Body of pancreas (tissue), 4 donors: ENCODE results near the gene NR3C2. TPM values are rescaled to one million over a fixed set of nuclear protein-coding genes. Genes with fewer than 3 reads are reported as not detected.

Source experiments
- ATAC-seq: fragments of 150-250 bp; one replicate; pipeline ENCODE4 v1.9.1; 2016
- DNase-seq, 4 donors: peaks; one replicate each; pipeline ENCODE4 v3.0.0-alpha.2; 2019
- H3K27ac ChIP-seq, 4 donors: fragments of 200-600 bp; sonication (generic); 1 replicate in 3 of 4; 2 replicates in 1 of 4; pipeline versions ENCODE4 v1.5.1 to v1.6.1; 2016 to 2019; ENCODE audit warnings: mild to moderate bottlenecking in 1 of 4, mixed read lengths in 1 of 4, moderate library complexity in 1 of 4
- H3K27me3 ChIP-seq, 2 donors: fragments of 200-600 bp; sonication (generic); one replicate each; pipeline ENCODE4 v1.6.0; 2016; ENCODE audit warnings: mild to moderate bottlenecking in 1 of 2
- H3K36me3 ChIP-seq, 2 donors: fragments of 200-600 bp; sonication (generic); replicated peaks in 1 of 2; 2 replicates each; pipeline ENCODE4 v1.5.1; 2016; ENCODE audit warnings: low read depth in 2 of 2; ENCODE audit not compliant: insufficient read depth in 1 of 2
- H3K4me1 ChIP-seq: fragments of 200-600 bp; sonication (generic); one replicate; pipeline ENCODE4 v1.6.0; 2016
- H3K4me3 ChIP-seq, 2 donors: fragments of 200-600 bp; sonication (generic); 1 replicate in 1 of 2; 2 replicates in 1 of 2; pipeline ENCODE4 v1.5.1; 2016 to 2019
- H3K9me3 ChIP-seq, 3 donors: fragments of 200-600 bp; sonication (generic); 1 replicate in 2 of 3; 2 replicates in 1 of 3; pipeline ENCODE4 v1.5.1; 2016
- CTCF ChIP-seq, 7 experiments: fragments of 450-650 bp in 4 of 7; fragments of 200-600 bp in 3 of 7; sonication (generic) in 3 of 7; IDR thresholded peaks; one replicate each; pipeline ENCODE4 v1.5.1; 2016 to 2019; ENCODE audit warnings: antibody characterized with exemption in 7 of 7
- POLR2A ChIP-seq, 3 donors: fragments of 450-650 bp; IDR thresholded peaks; one replicate each; pipeline ENCODE4 v1.6.1; 2016; ENCODE audit warnings: antibody characterized with exemption in 3 of 3, mild to moderate bottlenecking in 2 of 3
- WGBS, 2 donors: methylation state at CpG; one replicate each; pipeline ENCODE4 v1.1.5; 2017; 5-methylcytosine and 5-hydroxymethylcytosine counted together
- intact Hi-C: fragments of 100-400 bp; cut with DNase I; formaldehyde crosslinking; loops from one replicate; pipeline ENCODE4 v1.15.1; 2023
- total RNA-seq, 2 donors: library from RNA; depleted of rRNA; stranded (reverse); fragments of >200 nt; gene quantifications; one replicate each; pipeline ENCODE4 v1.1.0, GENCODE V29; 2016

NR3C2 gene
- total RNA-seq, 2 donors from 2014 or later = 14.8 to 18.8 TPM

- Histone ChIP-seq H3K36me3 (peaks cover 0 to 5% of the 10 kb centered on the region in 2 donors), H3K4me3 (no peak overlapping the region), H3K9me3 (no peaks in the 10 kb centered on the region), H3K27me3 (no peaks in the 10 kb centered on the region), H3K27ac (no peak overlapping the region), H3K4me1 (no peaks in the 10 kb centered on the region)
- intact Hi-C loops = no loop called here
- DNase-seq (no peak), ATAC-seq (no peak)
- no peak for TF ChIP-seq CTCF (IDR thresholded peaks at IDR 0.05)
- no peak for TF ChIP-seq POLR2A (IDR thresholded peaks at IDR 0.05)
- WGBS, 2 donors = 91 to 92% methylated on average over 4 of the region's 4 CpGs
Observed at GRCh38 chr4:148116969-148117368, 325.2 kb downstream of the NR3C2 start.

- H3K27me3 ChIP-seq = no peaks in the 10 kb centered on the region
- no peak overlapping the region for H3K27ac ChIP-seq
- H3K4me1 ChIP-seq = no peaks in the 10 kb centered on the region
- intact Hi-C loops = no loop called here
- H3K9me3 ChIP-seq = no peaks in the 10 kb centered on the region
- TF ChIP-seq POLR2A (IDR thresholded peaks at IDR 0.05) (no peak), CTCF (IDR thresholded peaks at IDR 0.05) (no peak)
- WGBS, 2 donors = 54 to 62% methylated on average over 2 of the region's 2 CpGs
- H3K36me3 ChIP-seq = peaks cover 0 to 5% of the 10 kb centered on the region in 2 donors
- no peak for ATAC-seq
- no peak for DNase-seq
- H3K4me3 ChIP-seq = no peak overlapping the region
Observed at GRCh38 chr4:148116264-148116663, 325.9 kb downstream of the NR3C2 start.

- Histone ChIP-seq H3K27me3 (no peaks in the 10 kb centered on the region), H3K9me3 (no peaks in the 10 kb centered on the region), H3K4me3 (no peak overlapping the region), H3K36me3 (peaks cover 0 to 5% of the 10 kb centered on the region in 2 donors), H3K4me1 (no peaks in the 10 kb centered on the region), H3K27ac (no peak overlapping the region)
- DNase-seq = no peak
- TF ChIP-seq POLR2A (IDR thresholded peaks at IDR 0.05) (no peak), CTCF (IDR thresholded peaks at IDR 0.05) (no peak)
- intact Hi-C loops = no loop called here
- ATAC-seq = no peak
Observed at GRCh38 chr4:148114436-148114835, 327.8 kb downstream of the NR3C2 start.

GRCh38 chr4:148112231-148112982 lies 329.8 kb downstream of the NR3C2 start:
- ATAC-seq (no peak), DNase-seq (no peak)
- no peaks in the 10 kb centered on the region for H3K9me3 ChIP-seq
- H3K4me1 ChIP-seq = no peaks in the 10 kb centered on the region
- WGBS, 2 donors = 65 to 79% methylated on average over 4 of the region's 4 CpGs
- H3K27me3 ChIP-seq = no peaks in the 10 kb centered on the region
- TF ChIP-seq CTCF (IDR thresholded peaks at IDR 0.05) = no peak
- H3K27ac ChIP-seq = no peak overlapping the region
- H3K4me3 ChIP-seq = no peak overlapping the region
- intact Hi-C loops = no loop called here
- peaks cover 0 to 5% of the 10 kb centered on the region in 2 donors for H3K36me3 ChIP-seq

GRCh38 chr4:148110169-148110568 lies 332.0 kb downstream of the NR3C2 start:
- no peak for DNase-seq

More at GRCh38 chr4:148110169-148110568, 332.0 kb downstream of the NR3C2 start:
- intact Hi-C loops = no loop called here
- H3K27ac ChIP-seq = no peak overlapping the region
- TF ChIP-seq CTCF (IDR thresholded peaks at IDR 0.05) = no peak
- TF ChIP-seq POLR2A (IDR thresholded peaks at IDR 0.05) = no peak
- ATAC-seq = no peak
- peaks cover 0 to 5% (median 0%) of the 10 kb centered on the region in 3 donors for H3K9me3 ChIP-seq
- WGBS, 2 donors = 96 to 97% methylated on average over 3 of the region's 3 CpGs
- H3K27me3 ChIP-seq = no peaks in the 10 kb centered on the region
- H3K36me3 ChIP-seq = peaks cover 0 to 5% of the 10 kb centered on the region in 2 donors
- no peak overlapping the region for H3K4me3 ChIP-seq
- no peaks in the 10 kb centered on the region for H3K4me1 ChIP-seq
